ENCODE measurements around the gene KYNU. TPM values are rescaled to one million over a fixed set of nuclear protein-coding genes. Genes with fewer than 3 reads are reported as not detected.

Gene KYNU
- total and polyA plus RNA-seq, 9 of the 15 experiments (the other 6 are each of a cell fraction or from before 2014, with no cell fraction given): 2.6 to 11.6 (median 7.2) TPM

DNA sequence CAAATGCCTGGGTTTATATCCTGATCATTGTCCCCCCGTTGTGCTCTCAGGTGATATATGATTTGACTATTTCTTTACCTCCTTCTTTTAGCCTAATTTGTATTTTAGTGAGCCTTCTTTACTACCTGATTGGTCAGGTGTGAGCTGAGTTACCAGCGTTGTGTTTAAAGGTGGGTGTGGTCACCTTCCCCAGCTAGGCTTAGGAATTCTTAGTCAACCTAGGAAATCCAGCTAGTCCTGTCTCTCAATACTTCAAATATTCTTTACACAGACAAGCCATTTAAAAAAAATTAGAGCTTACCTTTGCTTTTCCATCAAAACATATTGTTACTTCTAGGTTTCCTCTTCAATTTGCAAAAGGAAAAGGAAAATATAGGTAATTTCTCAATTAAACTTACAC lies 30.2 kb downstream of the KYNU start:
- H3K4me1 ChIP-seq (replicated peaks in 1 of 2; ENCODE audit: control insufficient read depth in 2 of 2, insufficient read depth in 2 of 2, low read length in 2 of 2): no peaks in the 10 kb centered on the region
- CTCF ChIA-PET (ENCODE audit: low intra/inter-chr PET ratio): no interaction called here
- no peaks in the 10 kb centered on the region for H3K9me1 ChIP-seq (ENCODE audit: control insufficient read depth, insufficient read depth, low read length)
- no peaks in the 10 kb centered on the region for H4K20me1 ChIP-seq (replicated peaks; ENCODE audit: control insufficient read depth, insufficient read depth, low read length)
- TF ChIP-seq, protein P1, sequence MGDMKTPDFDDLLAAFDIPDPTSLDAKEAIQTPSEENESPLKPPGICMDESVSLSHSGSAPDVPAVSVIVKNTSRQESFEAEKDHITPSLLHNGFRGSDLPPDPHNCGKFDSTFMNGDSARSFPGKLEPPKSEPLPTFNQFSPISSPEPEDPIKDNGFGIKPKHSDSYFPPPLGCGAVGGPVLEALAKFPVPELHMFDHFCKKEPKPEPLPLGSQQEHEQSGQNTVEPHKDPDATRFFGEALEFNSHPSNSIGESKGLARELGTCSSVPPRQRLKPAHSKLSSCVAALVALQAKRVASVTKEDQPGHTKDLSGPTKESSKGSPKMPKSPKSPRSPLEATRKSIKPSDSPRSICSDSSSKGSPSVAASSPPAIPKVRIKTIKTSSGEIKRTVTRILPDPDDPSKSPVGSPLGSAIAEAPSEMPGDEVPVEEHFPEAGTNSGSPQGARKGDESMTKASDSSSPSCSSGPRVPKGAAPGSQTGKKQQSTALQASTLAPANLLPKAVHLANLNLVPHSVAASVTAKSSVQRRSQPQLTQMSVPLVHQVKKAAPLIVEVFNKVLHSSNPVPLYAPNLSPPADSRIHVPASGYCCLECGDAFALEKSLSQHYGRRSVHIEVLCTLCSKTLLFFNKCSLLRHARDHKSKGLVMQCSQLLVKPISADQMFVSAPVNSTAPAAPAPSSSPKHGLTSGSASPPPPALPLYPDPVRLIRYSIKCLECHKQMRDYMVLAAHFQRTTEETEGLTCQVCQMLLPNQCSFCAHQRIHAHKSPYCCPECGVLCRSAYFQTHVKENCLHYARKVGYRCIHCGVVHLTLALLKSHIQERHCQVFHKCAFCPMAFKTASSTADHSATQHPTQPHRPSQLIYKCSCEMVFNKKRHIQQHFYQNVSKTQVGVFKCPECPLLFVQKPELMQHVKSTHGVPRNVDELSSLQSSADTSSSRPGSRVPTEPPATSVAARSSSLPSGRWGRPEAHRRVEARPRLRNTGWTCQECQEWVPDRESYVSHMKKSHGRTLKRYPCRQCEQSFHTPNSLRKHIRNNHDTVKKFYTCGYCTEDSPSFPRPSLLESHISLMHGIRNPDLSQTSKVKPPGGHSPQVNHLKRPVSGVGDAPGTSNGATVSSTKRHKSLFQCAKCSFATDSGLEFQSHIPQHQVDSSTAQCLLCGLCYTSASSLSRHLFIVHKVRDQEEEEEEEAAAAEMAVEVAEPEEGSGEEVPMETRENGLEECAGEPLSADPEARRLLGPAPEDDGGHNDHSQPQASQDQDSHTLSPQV (IDR thresholded peaks at IDR 0.05): no peak
- TF ChIP-seq ZNF778 (CRISPR knock-in tag; IDR thresholded peaks at IDR 0.05): no peak
- no peak for TF ChIP-seq ZNF766 (CRISPR knock-in tag; conservative IDR thresholded peaks at IDR 0.05)
- TF ChIP-seq MBD1 (CRISPR knock-in tag; IDR thresholded peaks at IDR 0.05): no peak
- TF ChIP-seq KDM1A (IDR thresholded peaks at IDR 0.05): no peak
- H3K27me3 ChIP-seq (ENCODE audit: control insufficient read depth in 2 of 2, insufficient read depth in 2 of 2, low read length in 2 of 2): no peaks in the 10 kb centered on the region
- no TSS peak for BruUV-seq (replicated peaks)
- no peak overlapping the region for H3K27ac ChIP-seq (ENCODE audit: extremely low read depth, low read depth, low read length)
- POLR2A ChIA-PET: no interaction called here
- in situ Hi-C loops (cut with MboI): no loop called here
- H3K9me3 ChIP-seq (replicated peaks; ENCODE audit: control insufficient read depth, insufficient read depth, low read depth, low read length): no peaks in the 10 kb centered on the region
- no peaks in the 10 kb centered on the region for H3K36me3 ChIP-seq (ENCODE audit: control insufficient read depth, insufficient read depth, low read length)
- no peak overlapping the region for H3K9ac ChIP-seq (ENCODE audit: insufficient read depth in 1 of 2, low read depth in 2 of 2, low read length in 2 of 2)
- WGBS (ENCODE audit: insufficient coverage, low coverage, missing lambda C conversion rate): 10% methylated on average over 2 of the region's 2 CpGs
- no peaks in the 10 kb centered on the region for H3K79me2 ChIP-seq (ENCODE audit: control insufficient read depth, insufficient read depth, low read length)
- intact Hi-C loops (cut with micrococcal nuclease): no loop called here
- no peak overlapping the region for H3K4me3 ChIP-seq
- no peak overlapping the region for H2AFZ ChIP-seq (ENCODE audit: low read depth, low read length)
- DNase-seq (ENCODE audit: extremely low read depth in 1 of 4, low spot score in 3 of 4): no peak
- FAIRE-seq: no peak
- no peak overlapping the region for H3K4me2 ChIP-seq (ENCODE audit: insufficient read depth, low read length)
- ATAC-seq: no peak

Measured in K562 (cell line).